Measurements from ENCODE around the gene SPATS2.
A peak's percentile ranks its signal among the peaks of the same experiment; 100 is the strongest.

- TF ChIP-seq CTCF (IDR thresholded peaks at IDR 0.05) (no peak), EZH2 (IDR thresholded peaks at IDR 0.05) (peak; percentile 98), EZH2phosphoT487 (IDR thresholded peaks at IDR 0.05) (peak; percentile 98)
Measured at GRCh38 chr12:49346659-49347310, 20.5 kb upstream of the SPATS2 start, which contains the start of gene DNAJC22.
